H1 (cell line): Measurements from ENCODE around the gene PFDN5. TPM values are rescaled to one million over a fixed set of nuclear protein-coding genes. Genes with fewer than 3 reads are reported as not detected.

Source experiments
- CTCF ChIA-PET: fragments of 300-600 bp; sonication (Branson Sonifier 250); formaldehyde crosslinking; loops from one replicate; lab custom pipeline; 2021; ENCODE audit not compliant: partially characterized antibody; lab: Charles Lee
- POLR2A ChIA-PET: fragments of 300-600 bp; sonication (Branson Sonifier 250); formaldehyde crosslinking; loops from one replicate; lab custom pipeline; 2021; ENCODE audit warnings: inconsistent platforms; ENCODE audit not compliant: partially characterized antibody; lab: Charles Lee
- DNase-seq, 2 experiments: peaks; one replicate each; pipeline versions ENCODE4 v3.0.0 to v3.0.0-alpha.2; 2010 to 2022; ENCODE audit warnings: low spot score in 2 of 2, low read depth in 1 of 2, mixed read lengths in 1 of 2
- FAIRE-seq: peaks from 2 replicates; lab custom pipeline; 2011; peaks lifted over from hg19 to GRCh38; lab: Jason Lieb, UNC
- H2AFZ ChIP-seq: 2 replicates; pipeline ENCODE4 v1.8.1; 2012; ENCODE audit warnings: low read length, inconsistent platforms
- H2AK5ac ChIP-seq: 2 replicates; pipeline ENCODE4 v1.6.1; 2013; ENCODE audit warnings: low read depth, low read length
- H2BK120ac ChIP-seq: replicated peaks from 2 replicates; pipeline ENCODE3; 2013; ENCODE audit warnings: low read depth, low read length, inconsistent platforms
- H2BK12ac ChIP-seq: 2 replicates; pipeline ENCODE4 v1.6.1; 2013; ENCODE audit warnings: low read depth, low read length
- H2BK15ac ChIP-seq: 2 replicates; pipeline ENCODE4 v1.6.1; 2013; ENCODE audit warnings: low read length
- H2BK20ac ChIP-seq: 2 replicates; pipeline ENCODE4 v1.6.1; 2013; ENCODE audit warnings: low read length
- H2BK5ac ChIP-seq: 2 replicates; pipeline ENCODE4 v1.6.1; 2013; ENCODE audit warnings: low read depth, low read length
- H3K14ac ChIP-seq: 2 replicates; pipeline ENCODE4 v1.6.1; 2013; ENCODE audit warnings: inconsistent platforms; ENCODE audit not compliant: insufficient read length
- H3K18ac ChIP-seq: 2 replicates; pipeline ENCODE4 v1.6.1; 2013; ENCODE audit warnings: low read length; ENCODE audit errors: extremely low read depth
- H3K23ac ChIP-seq: 2 replicates; pipeline ENCODE4 v1.6.1; 2013; ENCODE audit warnings: inconsistent platforms; ENCODE audit not compliant: insufficient read length
- H3K23me2 ChIP-seq: 2 replicates; pipeline ENCODE4 v1.6.1; 2013; ENCODE audit warnings: low read depth, low read length
- H3K27ac ChIP-seq: 2 replicates; pipeline ENCODE4 v1.6.1; 2011; ENCODE audit warnings: low read depth, low read length, inconsistent platforms
- H3K27me3 ChIP-seq, 4 experiments: replicated peaks in 1 of 4; 1 replicate in 1 of 4; 2 replicates in 3 of 4; pipeline versions ENCODE4 v1.6.1 to v1.8.1; 2011 to 2013; ENCODE audit warnings: low read length in 3 of 4, mild to moderate bottlenecking in 3 of 4, inconsistent platforms in 2 of 4, mixed read lengths in 2 of 4, moderate library complexity in 1 of 4; ENCODE audit not compliant: control insufficient read depth in 3 of 4, insufficient read depth in 3 of 4; ENCODE audit errors: extremely low read depth in 1 of 4
- H3K36me3 ChIP-seq, 4 experiments: 2 replicates each; pipeline versions ENCODE4 v1.6.1 to v1.8.1; 2011 to 2013; ENCODE audit warnings: mild to moderate bottlenecking in 4 of 4, low read length in 3 of 4, moderate library complexity in 2 of 4, control low read depth in 1 of 4, inconsistent platforms in 1 of 4; ENCODE audit not compliant: insufficient read depth in 4 of 4, control insufficient read depth in 2 of 4
- H3K4ac ChIP-seq: replicated peaks from 2 replicates; pipeline ENCODE3; 2013; ENCODE audit warnings: low read length, low read depth, mixed read lengths, inconsistent platforms; ENCODE audit not compliant: insufficient read length
- H3K4me1 ChIP-seq, 4 experiments: replicated peaks in 1 of 4; 1 replicate in 1 of 4; 2 replicates in 3 of 4; pipeline versions ENCODE4 v1.6.1 to v1.8.1; 2011 to 2013; ENCODE audit warnings: low read length in 3 of 4, inconsistent platforms in 2 of 4, mixed read lengths in 1 of 4; ENCODE audit not compliant: insufficient read depth in 4 of 4, control insufficient read depth in 3 of 4
- H3K4me2 ChIP-seq, 2 experiments: 2 replicates each; pipeline versions ENCODE4 v1.6.1 to v1.8.1; 2011 to 2013; ENCODE audit warnings: low read depth in 2 of 2, low read length in 2 of 2, control low read depth in 1 of 2, inconsistent platforms in 1 of 2, mild to moderate bottlenecking in 1 of 2; ENCODE audit not compliant: insufficient read depth in 1 of 2
- H3K4me3 ChIP-seq, 4 experiments: fragments of 200-600, 300-600 bp in 1 of 4; sonication (generic), shearing (Covaris generic), sonication (Bioruptor Twin) in 1 of 4; 2 replicates each; pipeline versions ENCODE4 v1.5.1 to v1.8.1; 2011 to 2016; ENCODE audit warnings: low read length in 4 of 4, low read depth in 3 of 4, control low read depth in 2 of 4, inconsistent platforms in 2 of 4, mild to moderate bottlenecking in 2 of 4, mixed read lengths in 1 of 4, moderate library complexity in 1 of 4; ENCODE audit not compliant: insufficient read depth in 2 of 4; ENCODE audit errors: extremely low read depth in 1 of 4
- H3K56ac ChIP-seq: replicated peaks from 2 replicates; pipeline ENCODE3; 2013; ENCODE audit warnings: low read depth, mild to moderate bottlenecking, mixed read lengths, low read length, inconsistent platforms; ENCODE audit not compliant: insufficient read length
- H3K79me1 ChIP-seq: 2 replicates; pipeline ENCODE4 v1.6.1; 2013; ENCODE audit warnings: low read depth, low read length, control low read depth
- H3K79me2 ChIP-seq, 2 experiments: 2 replicates each; pipeline versions ENCODE4 v1.6.1 to v1.8.1; 2012 to 2013; ENCODE audit warnings: low read length in 2 of 2, mild to moderate bottlenecking in 2 of 2, inconsistent platforms in 1 of 2; ENCODE audit not compliant: insufficient read depth in 2 of 2, control insufficient read depth in 1 of 2
- H3K9ac ChIP-seq, 4 experiments: replicated peaks in 1 of 4; 1 replicate in 1 of 4; 2 replicates in 3 of 4; pipeline versions ENCODE4 v1.6.1 to v1.8.1; 2011 to 2013; ENCODE audit warnings: low read depth in 3 of 4, low read length in 3 of 4, control low read depth in 2 of 4, mild to moderate bottlenecking in 2 of 4, moderate library complexity in 2 of 4, inconsistent platforms in 1 of 4; ENCODE audit errors: extremely low read depth in 1 of 4
- H3K9me3 ChIP-seq, 2 experiments: 2 replicates each; pipeline versions ENCODE4 v1.6.1 to v1.8.1; 2012 to 2013; ENCODE audit warnings: mild to moderate bottlenecking in 2 of 2, moderate library complexity in 2 of 2, control low read depth in 1 of 2, inconsistent platforms in 1 of 2, low read depth in 1 of 2, low read length in 1 of 2, mixed read lengths in 1 of 2; ENCODE audit not compliant: insufficient read depth in 2 of 2
- H4K20me1 ChIP-seq, 2 experiments: replicated peaks in 1 of 2; 2 replicates each; pipeline versions ENCODE3 to v1.8.1; 2011 to 2013; ENCODE audit warnings: inconsistent platforms in 2 of 2, low read length in 2 of 2, mild to moderate bottlenecking in 1 of 2; ENCODE audit not compliant: insufficient read depth in 2 of 2, control insufficient read depth in 1 of 2
- H4K5ac ChIP-seq: 2 replicates; pipeline ENCODE4 v1.6.1; 2013; ENCODE audit warnings: low read length, low read depth, mixed read lengths, inconsistent platforms; ENCODE audit not compliant: insufficient read length
- H4K8ac ChIP-seq: 2 replicates; pipeline ENCODE4 v1.8.0; 2013; ENCODE audit warnings: mild to moderate bottlenecking, moderate library complexity, low read length, inconsistent platforms; ENCODE audit not compliant: insufficient read depth; ENCODE audit errors: extremely low read depth
- H4K91ac ChIP-seq: replicated peaks from 2 replicates; pipeline ENCODE3; 2013; ENCODE audit warnings: low read length, mixed read lengths, inconsistent platforms; ENCODE audit not compliant: insufficient read length
- ASH2L ChIP-seq: fragments of 200-600, 300-600 bp; sonication (generic); IDR thresholded peaks from one replicate; pipeline ENCODE4 v1.7.1; 2017; ENCODE audit warnings: low read length
- BRCA1 ChIP-seq: IDR thresholded peaks from 2 replicates; pipeline ENCODE4 v1.6.1; 2012; ENCODE audit warnings: low read depth, low read length, improper control_type of control experiment
- JUND ChIP-seq: IDR thresholded peaks from 2 replicates; pipeline ENCODE4 v1.6.1; 2011; ENCODE audit warnings: mild to moderate bottlenecking, improper control_type of control experiment, low read length
- KDM4A ChIP-seq: IDR thresholded peaks from one replicate; pipeline ENCODE4 v1.7.1; 2012; ENCODE audit warnings: low read depth, mild to moderate bottlenecking, moderate library complexity, low read length, inconsistent platforms; ENCODE audit not compliant: severe bottlenecking
- NANOG ChIP-seq: IDR thresholded peaks from 2 replicates; pipeline ENCODE4 v1.6.1; 2011; ENCODE audit warnings: low read length, low read depth, mild to moderate bottlenecking, inconsistent platforms; ENCODE audit not compliant: insufficient read depth, poor library complexity, severe bottlenecking
- RXRA ChIP-seq: IDR thresholded peaks from 2 replicates; pipeline ENCODE4 v1.6.1; 2011; ENCODE audit warnings: low read depth, mild to moderate bottlenecking, low read length, moderate library complexity; ENCODE audit not compliant: insufficient read depth
- SAP30 ChIP-seq: fragments of 300-600 bp; sonication (generic); IDR thresholded peaks from 2 replicates; pipeline ENCODE4 v1.7.1; 2012; ENCODE audit warnings: low read length, moderate library complexity, mild to moderate bottlenecking, inconsistent platforms; ENCODE audit not compliant: insufficient read depth, insufficient replicate concordance
- TAF1 ChIP-seq: IDR thresholded peaks from 2 replicates; pipeline ENCODE4 v1.6.1; 2011; ENCODE audit warnings: mild to moderate bottlenecking, low read depth, low read length
- TBP ChIP-seq: IDR thresholded peaks from 2 replicates; pipeline ENCODE4 v1.6.1; 2011; ENCODE audit warnings: low read depth, low read length, improper control_type of control experiment
- WGBS, 2 experiments: shearing (Covaris generic) in 1 of 2; methylation state at CpG; one replicate each; pipeline versions ENCODE4 v1.1.6 to v1.1.7; 2013 to 2015; ENCODE audit warnings: low lambda C conversion rate in 2 of 2, mixed read lengths in 2 of 2, inconsistent platforms in 1 of 2, low coverage in 1 of 2, missing lambda C conversion rate in 1 of 2; ENCODE audit not compliant: insufficient replicate concordance in 2 of 2, insufficient coverage in 1 of 2, insufficient read length in 1 of 2; ENCODE audit errors: extremely low coverage in 1 of 2, missing lambda C conversion rate in 1 of 2; 5-methylcytosine and 5-hydroxymethylcytosine counted together
- polyA plus RNA-seq, 7 experiments: library from polyadenylated mRNA; depleted of rRNA in 3 of 7; stranded (reverse) in 5 of 7; unstranded in 2 of 7; fragments of >200 nt in 5 of 7; fragments of 200-250 nt in 2 of 7; gene quantifications; 1 replicate in 5 of 7; 2 replicates in 1 of 7; 4 replicates in 1 of 7; pipeline versions ENCODE4 v1.2.1 to v1.2.3, GENCODE V29; 2011 to 2013; ENCODE audit warnings: missing spikeins in 2 of 7, mixed read lengths in 2 of 7
- total RNA-seq: library from RNA; stranded (reverse); fragmentation: NEBNext Ultra II Directional; extraction: Animal tissue kit (Norgen Biotek cat#: 25700); gene quantifications from 2 replicates; pipeline ENCODE4 v1.2.1, GENCODE V29; 2021
- TF ChIP-seq, protein P1 (sequence below): IDR thresholded peaks from 2 replicates; pipeline ENCODE4 v1.6.1; 2012; ENCODE audit warnings: low read length, inconsistent platforms

PFDN5 gene
- total and polyA plus RNA-seq, 2 of the 8 experiments (the other 6 are each of a cell fraction or from before 2014, with no cell fraction given): 290 to 630 TPM

DNA sequence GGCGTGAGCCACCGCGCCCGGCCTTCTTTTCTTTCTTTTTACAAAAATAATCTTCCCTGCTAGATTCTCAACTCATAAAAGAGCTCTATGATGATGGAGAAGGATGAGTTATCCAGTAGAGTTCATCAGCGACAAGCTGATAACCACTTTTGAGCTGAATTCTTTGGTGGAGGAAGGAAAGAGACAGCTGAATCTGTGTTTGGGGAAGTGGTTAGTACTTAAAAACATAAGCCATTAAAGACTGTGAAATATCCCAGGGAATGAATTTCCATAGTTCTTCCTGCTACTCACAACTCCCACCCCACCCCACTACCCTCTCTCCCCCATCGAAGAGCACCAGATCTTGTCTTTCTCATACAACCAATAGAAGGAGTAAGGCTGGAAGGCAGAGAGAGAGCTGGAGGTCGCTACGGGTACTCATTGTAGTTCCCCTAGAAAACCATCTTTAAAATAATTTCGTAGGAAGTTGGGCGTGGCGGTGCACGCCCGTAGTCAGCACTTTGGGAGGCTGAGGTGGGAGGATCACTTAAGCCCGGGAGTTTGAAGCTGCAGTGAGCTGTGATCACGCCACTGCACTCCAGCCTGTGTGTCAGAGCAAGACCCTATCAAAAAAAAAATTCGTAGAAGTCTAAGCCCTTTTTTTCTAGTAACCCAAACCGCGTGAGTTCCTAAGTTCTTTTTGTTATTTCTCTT is 27.9 kb upstream of the PFDN5 start:
- peak overlapping the region; percentile 78 to 79; a peak in 3 of 4 replicates for H3K4me2 ChIP-seq
- FAIRE-seq: no peak
- H3K79me1 ChIP-seq: peaks cover 16% of the 10 kb centered on the region
- H3K14ac ChIP-seq: no peak overlapping the region
- no peak overlapping the region for H3K18ac ChIP-seq
- no peak overlapping the region for H2BK12ac ChIP-seq
- H3K79me2 ChIP-seq: peaks cover 0 to 17% of the 10 kb centered on the region in 2 experiments; a peak in 2 of 4 replicates
- H3K4me3 ChIP-seq: peak overlapping the region; percentile 82 to 97 (median 90); a peak in 5 of 8 replicates
- no peak overlapping the region for H2AK5ac ChIP-seq
- no peak overlapping the region for H4K8ac ChIP-seq
- no peak overlapping the region for H4K5ac ChIP-seq
- no peak overlapping the region for H3K56ac ChIP-seq
- no peak overlapping the region; the same call in 1 of the 2 replicates for H2AFZ ChIP-seq
- no peak overlapping the region for H2BK5ac ChIP-seq
- H3K4ac ChIP-seq: no peak overlapping the region
- H3K23me2 ChIP-seq: peaks cover 5% of the 10 kb centered on the region; the same call in 1 of the 2 replicates
- no peak for DNase-seq
- no peak overlapping the region for H2BK20ac ChIP-seq
- no peak overlapping the region for H2BK120ac ChIP-seq
- no peak overlapping the region for H2BK15ac ChIP-seq
- WGBS, 2 experiments: 77% methylated on average over 18 of the region's 18 CpGs; no CpG with 5 or more reads in 1 of the 2 experiments
- ChIA-PET POLR2A (interaction anchor here (0.6 to 9.3 kb wide), 24 partner anchors 9 to 322 kb away, joined by 3 to 113 read pairs (median 4); partner anchors contain the start of genes AAAS and PFDN5), CTCF (interaction anchor here (0.6 to 23.0 kb wide), 28 partner anchors 9 to 219 kb away, joined by 3 to 654 read pairs (median 5); partner anchors contain the start of genes AAAS, CSAD, MYG1 and PFDN5)
- no peak overlapping the region for H3K23ac ChIP-seq
- no peaks in the 10 kb centered on the region for H3K9me3 ChIP-seq
- peaks cover 3 to 4% of the 10 kb centered on the region in 2 experiments for H4K20me1 ChIP-seq
- H3K36me3 ChIP-seq: peaks cover 6 to 18% (median 11%) of the 10 kb centered on the region in 4 experiments; a peak in 5 of 8 replicates
- H3K27me3 ChIP-seq: peaks cover 0 to 2% (median 0%) of the 10 kb centered on the region in 4 experiments; a peak in 1 of 7 replicates
- no peak overlapping the region for H3K9ac ChIP-seq
- H3K4me1 ChIP-seq: peaks cover 3 to 11% (median 5%) of the 10 kb centered on the region in 4 experiments; a peak in 5 of 7 replicates
- H4K91ac ChIP-seq: no peak overlapping the region
- no peak overlapping the region for H3K27ac ChIP-seq
- TF ChIP-seq TBP: no peak
- TF ChIP-seq RXRA: no peak
- TF ChIP-seq BRCA1: no peak
- no peak for TF ChIP-seq JUND
- TF ChIP-seq KDM4A: no peak
- TF ChIP-seq, protein P1, sequence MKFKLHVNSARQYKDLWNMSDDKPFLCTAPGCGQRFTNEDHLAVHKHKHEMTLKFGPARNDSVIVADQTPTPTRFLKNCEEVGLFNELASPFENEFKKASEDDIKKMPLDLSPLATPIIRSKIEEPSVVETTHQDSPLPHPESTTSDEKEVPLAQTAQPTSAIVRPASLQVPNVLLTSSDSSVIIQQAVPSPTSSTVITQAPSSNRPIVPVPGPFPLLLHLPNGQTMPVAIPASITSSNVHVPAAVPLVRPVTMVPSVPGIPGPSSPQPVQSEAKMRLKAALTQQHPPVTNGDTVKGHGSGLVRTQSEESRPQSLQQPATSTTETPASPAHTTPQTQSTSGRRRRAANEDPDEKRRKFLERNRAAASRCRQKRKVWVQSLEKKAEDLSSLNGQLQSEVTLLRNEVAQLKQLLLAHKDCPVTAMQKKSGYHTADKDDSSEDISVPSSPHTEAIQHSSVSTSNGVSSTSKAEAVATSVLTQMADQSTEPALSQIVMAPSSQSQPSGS: no peak
- no peak for TF ChIP-seq TAF1
- no peak for TF ChIP-seq NANOG
- TF ChIP-seq SAP30: no peak
- no peak for TF ChIP-seq ASH2L
